HepG2 (cell line): ENCODE measurements around the gene MTFR1L. TPM values are rescaled to one million over a fixed set of nuclear protein-coding genes. Genes with fewer than 3 reads are reported as not detected.

ENCODE experiments used
- MLLT10 ChIP-seq: sonication (generic); formaldehyde crosslinking; IDR thresholded peaks from 2 replicates; pipeline ENCODE4 v1.4.0; 2020; ENCODE audit warnings: missing genetic modification reagents
- MTF2 ChIP-seq: sonication (generic); formaldehyde crosslinking; IDR thresholded peaks from 2 replicates; pipeline ENCODE4 v1.5.0; 2020; ENCODE audit warnings: missing genetic modification reagents, borderline replicate concordance
- NCOA5 ChIP-seq: sonication (generic); formaldehyde crosslinking; IDR thresholded peaks from 2 replicates; pipeline ENCODE4 v1.4.0; 2020; ENCODE audit warnings: missing genetic modification reagents
- REPIN1 ChIP-seq: sonication (generic); formaldehyde crosslinking; IDR thresholded peaks from 2 replicates; pipeline ENCODE4 v1.8.0; 2022; ENCODE audit warnings: missing genetic modification reagents, low read depth, mild to moderate bottlenecking, borderline replicate concordance
- ZBTB7A ChIP-seq: sonication (generic); formaldehyde crosslinking; IDR thresholded peaks from 2 replicates; pipeline ENCODE4 v1.8.0; 2022; ENCODE audit warnings: mild to moderate bottlenecking, missing genetic modification reagents
- ZNF180 ChIP-seq: sonication (generic); formaldehyde crosslinking; IDR thresholded peaks from 2 replicates; pipeline ENCODE4 v1.4.0; 2020; ENCODE audit warnings: low read depth, missing genetic modification reagents, borderline replicate concordance
- ZNF296 ChIP-seq: sonication (generic); formaldehyde crosslinking; conservative IDR thresholded peaks from 2 replicates; pipeline ENCODE4 v1.5.0; 2020; ENCODE audit warnings: mild to moderate bottlenecking, missing genetic modification reagents
- ZNF772 ChIP-seq: sonication (generic); formaldehyde crosslinking; IDR thresholded peaks from 2 replicates; pipeline ENCODE4 v1.5.0; 2020; ENCODE audit warnings: mild to moderate bottlenecking, missing genetic modification reagents
- polyA plus RNA-seq, 8 experiments: library from polyadenylated mRNA; depleted of rRNA in 3 of 8; stranded (reverse) in 7 of 8; unstranded in 1 of 8; fragments of >200 nt; fragmentation: Illumina TruSeq in 4 of 8; extraction: Trizol in 4 of 8; gene quantifications; 2 replicates each; pipeline versions ENCODE4 v1.2.1 to v1.2.3, GENCODE V29; 2011 to 2016; ENCODE audit warnings: low read depth in 4 of 8, missing spikeins in 1 of 8, mixed read lengths in 1 of 8; ENCODE audit not compliant: insufficient read depth in 1 of 8
- total RNA-seq, 5 experiments: library from RNA; depleted of rRNA; stranded (reverse); fragments of >200 nt; fragmentation: Illumina TruSeq; extraction: Trizol; gene quantifications; 2 replicates each; pipeline ENCODE4 v1.2.3, GENCODE V29; 2016; ENCODE audit warnings: low read depth in 1 of 5
- TF ChIP-seq, protein P1 (sequence below): sonication (generic); formaldehyde crosslinking; IDR thresholded peaks from 2 replicates; pipeline ENCODE4 v1.4.0; 2020; ENCODE audit warnings: missing genetic modification reagents
- TF ChIP-seq, protein P2 (sequence below): IDR thresholded peaks from 2 replicates; pipeline ENCODE4 v1.6.1; 2012; ENCODE audit warnings: inconsistent platforms
- TF ChIP-seq, protein P3 (sequence below): sonication (generic); formaldehyde crosslinking; IDR thresholded peaks from 2 replicates; pipeline ENCODE4 v1.4.0; 2020; ENCODE audit warnings: missing genetic modification reagents
- TF ChIP-seq, protein P4 (sequence below): sonication (generic); formaldehyde crosslinking; IDR thresholded peaks from 2 replicates; pipeline ENCODE4 v1.4.0; 2020; ENCODE audit warnings: missing genetic modification reagents
- TF ChIP-seq, protein P5 (sequence below), 2 experiments: fragments of 450-650 bp in 1 of 2; sonication (generic) in 1 of 2; formaldehyde crosslinking; IDR thresholded peaks; 2 replicates each; pipeline versions ENCODE4 v1.5.0 to v1.8.0; 2020 to 2022; ENCODE audit warnings: mild to moderate bottlenecking in 1 of 2, missing genetic modification reagents in 1 of 2
- TF ChIP-seq, protein P6 (sequence below): IDR thresholded peaks from 2 replicates; pipeline ENCODE4 v1.6.1; 2012; ENCODE audit warnings: low read length, improper control_type of control experiment
- TF ChIP-seq, protein P7 (sequence below): sonication (generic); formaldehyde crosslinking; IDR thresholded peaks from 2 replicates; pipeline ENCODE4 v1.9.0; 2021; ENCODE audit warnings: missing genetic modification reagents, mild to moderate bottlenecking, borderline replicate concordance

The MTFR1L gene
- total and polyA plus RNA-seq, 2 of the 13 experiments (the other 11 are each of a cell fraction or from before 2014, with no cell fraction given), result 38.0 to 55.7 TPM

DNA sequence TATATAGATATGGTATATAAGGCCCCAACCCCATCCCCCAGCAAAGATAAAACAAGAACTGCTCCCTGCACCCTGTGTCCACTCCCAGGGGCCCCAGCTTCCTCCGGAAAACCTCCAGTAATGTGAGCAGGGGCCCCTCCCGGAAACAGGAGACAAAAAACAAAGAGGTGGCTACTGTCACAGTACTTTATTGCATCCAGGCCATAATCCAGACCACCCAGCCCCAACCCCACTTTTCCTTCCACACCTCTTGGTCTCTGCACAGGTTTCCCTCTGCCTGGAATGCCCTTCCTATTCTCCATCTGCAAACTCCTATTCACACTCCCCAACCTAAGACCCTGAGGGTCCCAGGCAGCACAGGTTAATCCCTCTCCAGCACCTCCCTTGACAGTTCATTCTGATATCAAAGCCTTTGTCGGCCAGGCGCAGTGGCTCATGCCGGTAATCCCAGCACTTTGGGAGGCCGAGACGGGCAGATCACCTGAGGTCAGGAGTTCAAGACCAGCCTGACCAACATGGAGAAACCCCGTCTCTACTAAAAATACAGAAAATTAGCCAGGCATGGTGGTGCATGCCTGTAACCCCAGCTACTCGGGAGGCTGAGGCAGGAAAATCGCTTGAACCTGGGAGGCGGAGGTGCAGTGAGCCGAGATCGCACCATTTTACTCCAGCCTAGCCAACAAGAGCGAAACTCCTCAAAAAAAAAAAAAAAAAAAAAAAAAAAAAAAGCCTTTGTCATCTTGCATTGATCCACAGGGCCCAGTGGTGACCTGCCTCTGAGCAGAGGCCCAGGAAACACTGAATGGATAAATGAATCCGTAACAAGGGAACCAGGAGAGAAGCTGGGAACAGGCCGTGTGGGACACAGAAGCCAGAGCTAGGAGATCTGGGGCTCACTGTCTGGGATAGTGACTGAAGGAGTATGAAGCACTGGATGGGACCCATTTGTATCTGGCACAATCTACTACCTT lies 41.8 kb downstream of the MTFR1L start (continued):
- TF ChIP-seq, protein P1, sequence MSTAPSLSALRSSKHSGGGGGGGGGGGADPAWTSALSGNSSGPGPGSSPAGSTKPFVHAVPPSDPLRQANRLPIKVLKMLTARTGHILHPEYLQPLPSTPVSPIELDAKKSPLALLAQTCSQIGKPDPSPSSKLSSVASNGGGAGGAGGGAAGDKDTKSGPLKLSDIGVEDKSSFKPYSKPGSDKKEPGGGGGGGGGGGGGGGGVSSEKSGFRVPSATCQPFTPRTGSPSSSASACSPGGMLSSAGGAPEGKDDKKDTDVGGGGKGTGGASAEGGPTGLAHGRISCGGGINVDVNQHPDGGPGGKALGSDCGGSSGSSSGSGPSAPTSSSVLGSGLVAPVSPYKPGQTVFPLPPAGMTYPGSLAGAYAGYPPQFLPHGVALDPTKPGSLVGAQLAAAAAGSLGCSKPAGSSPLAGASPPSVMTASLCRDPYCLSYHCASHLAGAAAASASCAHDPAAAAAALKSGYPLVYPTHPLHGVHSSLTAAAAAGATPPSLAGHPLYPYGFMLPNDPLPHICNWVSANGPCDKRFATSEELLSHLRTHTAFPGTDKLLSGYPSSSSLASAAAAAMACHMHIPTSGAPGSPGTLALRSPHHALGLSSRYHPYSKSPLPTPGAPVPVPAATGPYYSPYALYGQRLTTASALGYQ (CRISPR knock-in tag), result no peak
- no peak for TF ChIP-seq ZNF772 (CRISPR knock-in tag)
- TF ChIP-seq, protein P2, sequence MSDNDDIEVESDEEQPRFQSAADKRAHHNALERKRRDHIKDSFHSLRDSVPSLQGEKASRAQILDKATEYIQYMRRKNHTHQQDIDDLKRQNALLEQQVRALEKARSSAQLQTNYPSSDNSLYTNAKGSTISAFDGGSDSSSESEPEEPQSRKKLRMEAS, result no peak
- TF ChIP-seq, protein P3, sequence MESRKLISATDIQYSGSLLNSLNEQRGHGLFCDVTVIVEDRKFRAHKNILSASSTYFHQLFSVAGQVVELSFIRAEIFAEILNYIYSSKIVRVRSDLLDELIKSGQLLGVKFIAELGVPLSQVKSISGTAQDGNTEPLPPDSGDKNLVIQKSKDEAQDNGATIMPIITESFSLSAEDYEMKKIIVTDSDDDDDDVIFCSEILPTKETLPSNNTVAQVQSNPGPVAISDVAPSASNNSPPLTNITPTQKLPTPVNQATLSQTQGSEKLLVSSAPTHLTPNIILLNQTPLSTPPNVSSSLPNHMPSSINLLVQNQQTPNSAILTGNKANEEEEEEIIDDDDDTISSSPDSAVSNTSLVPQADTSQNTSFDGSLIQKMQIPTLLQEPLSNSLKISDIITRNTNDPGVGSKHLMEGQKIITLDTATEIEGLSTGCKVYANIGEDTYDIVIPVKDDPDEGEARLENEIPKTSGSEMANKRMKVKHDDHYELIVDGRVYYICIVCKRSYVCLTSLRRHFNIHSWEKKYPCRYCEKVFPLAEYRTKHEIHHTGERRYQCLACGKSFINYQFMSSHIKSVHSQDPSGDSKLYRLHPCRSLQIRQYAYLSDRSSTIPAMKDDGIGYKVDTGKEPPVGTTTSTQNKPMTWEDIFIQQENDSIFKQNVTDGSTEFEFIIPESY, result no peak
- no peak for TF ChIP-seq NCOA5 (CRISPR knock-in tag)
- no peak for TF ChIP-seq MTF2 (CRISPR knock-in tag)
- TF ChIP-seq REPIN1 (CRISPR knock-in tag), result 0 out of 2 replicates have a peak, but pooled peaks have one; percentile 30
- TF ChIP-seq, protein P4, sequence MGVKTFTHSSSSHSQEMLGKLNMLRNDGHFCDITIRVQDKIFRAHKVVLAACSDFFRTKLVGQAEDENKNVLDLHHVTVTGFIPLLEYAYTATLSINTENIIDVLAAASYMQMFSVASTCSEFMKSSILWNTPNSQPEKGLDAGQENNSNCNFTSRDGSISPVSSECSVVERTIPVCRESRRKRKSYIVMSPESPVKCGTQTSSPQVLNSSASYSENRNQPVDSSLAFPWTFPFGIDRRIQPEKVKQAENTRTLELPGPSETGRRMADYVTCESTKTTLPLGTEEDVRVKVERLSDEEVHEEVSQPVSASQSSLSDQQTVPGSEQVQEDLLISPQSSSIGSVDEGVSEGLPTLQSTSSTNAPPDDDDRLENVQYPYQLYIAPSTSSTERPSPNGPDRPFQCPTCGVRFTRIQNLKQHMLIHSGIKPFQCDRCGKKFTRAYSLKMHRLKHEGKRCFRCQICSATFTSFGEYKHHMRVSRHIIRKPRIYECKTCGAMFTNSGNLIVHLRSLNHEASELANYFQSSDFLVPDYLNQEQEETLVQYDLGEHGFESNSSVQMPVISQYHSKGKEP, result no peak
- TF ChIP-seq, protein P5, sequence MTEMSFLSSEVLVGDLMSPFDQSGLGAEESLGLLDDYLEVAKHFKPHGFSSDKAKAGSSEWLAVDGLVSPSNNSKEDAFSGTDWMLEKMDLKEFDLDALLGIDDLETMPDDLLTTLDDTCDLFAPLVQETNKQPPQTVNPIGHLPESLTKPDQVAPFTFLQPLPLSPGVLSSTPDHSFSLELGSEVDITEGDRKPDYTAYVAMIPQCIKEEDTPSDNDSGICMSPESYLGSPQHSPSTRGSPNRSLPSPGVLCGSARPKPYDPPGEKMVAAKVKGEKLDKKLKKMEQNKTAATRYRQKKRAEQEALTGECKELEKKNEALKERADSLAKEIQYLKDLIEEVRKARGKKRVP (CRISPR knock-in tag; IDR thresholded peaks at IDR 0.05), result 0 out of 4 replicates have a peak, but pooled peaks of 1 of the 2 experiments have one; percentile 16
- TF ChIP-seq, protein P6, sequence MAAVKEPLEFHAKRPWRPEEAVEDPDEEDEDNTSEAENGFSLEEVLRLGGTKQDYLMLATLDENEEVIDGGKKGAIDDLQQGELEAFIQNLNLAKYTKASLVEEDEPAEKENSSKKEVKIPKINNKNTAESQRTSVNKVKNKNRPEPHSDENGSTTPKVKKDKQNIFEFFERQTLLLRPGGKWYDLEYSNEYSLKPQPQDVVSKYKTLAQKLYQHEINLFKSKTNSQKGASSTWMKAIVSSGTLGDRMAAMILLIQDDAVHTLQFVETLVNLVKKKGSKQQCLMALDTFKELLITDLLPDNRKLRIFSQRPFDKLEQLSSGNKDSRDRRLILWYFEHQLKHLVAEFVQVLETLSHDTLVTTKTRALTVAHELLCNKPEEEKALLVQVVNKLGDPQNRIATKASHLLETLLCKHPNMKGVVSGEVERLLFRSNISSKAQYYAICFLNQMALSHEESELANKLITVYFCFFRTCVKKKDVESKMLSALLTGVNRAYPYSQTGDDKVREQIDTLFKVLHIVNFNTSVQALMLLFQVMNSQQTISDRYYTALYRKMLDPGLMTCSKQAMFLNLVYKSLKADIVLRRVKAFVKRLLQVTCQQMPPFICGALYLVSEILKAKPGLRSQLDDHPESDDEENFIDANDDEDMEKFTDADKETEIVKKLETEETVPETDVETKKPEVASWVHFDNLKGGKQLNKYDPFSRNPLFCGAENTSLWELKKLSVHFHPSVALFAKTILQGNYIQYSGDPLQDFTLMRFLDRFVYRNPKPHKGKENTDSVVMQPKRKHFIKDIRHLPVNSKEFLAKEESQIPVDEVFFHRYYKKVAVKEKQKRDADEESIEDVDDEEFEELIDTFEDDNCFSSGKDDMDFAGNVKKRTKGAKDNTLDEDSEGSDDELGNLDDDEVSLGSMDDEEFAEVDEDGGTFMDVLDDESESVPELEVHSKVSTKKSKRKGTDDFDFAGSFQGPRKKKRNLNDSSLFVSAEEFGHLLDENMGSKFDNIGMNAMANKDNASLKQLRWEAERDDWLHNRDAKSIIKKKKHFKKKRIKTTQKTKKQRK, result no peak
- no peak for TF ChIP-seq MLLT10 (CRISPR knock-in tag)
- no peak for TF ChIP-seq ZNF296 (CRISPR knock-in tag)
- TF ChIP-seq ZBTB7A, result peak; percentile 42; the same call in 1 of the 2 replicates
- TF ChIP-seq ZNF180 (CRISPR knock-in tag), result no peak
- TF ChIP-seq, protein P7, sequence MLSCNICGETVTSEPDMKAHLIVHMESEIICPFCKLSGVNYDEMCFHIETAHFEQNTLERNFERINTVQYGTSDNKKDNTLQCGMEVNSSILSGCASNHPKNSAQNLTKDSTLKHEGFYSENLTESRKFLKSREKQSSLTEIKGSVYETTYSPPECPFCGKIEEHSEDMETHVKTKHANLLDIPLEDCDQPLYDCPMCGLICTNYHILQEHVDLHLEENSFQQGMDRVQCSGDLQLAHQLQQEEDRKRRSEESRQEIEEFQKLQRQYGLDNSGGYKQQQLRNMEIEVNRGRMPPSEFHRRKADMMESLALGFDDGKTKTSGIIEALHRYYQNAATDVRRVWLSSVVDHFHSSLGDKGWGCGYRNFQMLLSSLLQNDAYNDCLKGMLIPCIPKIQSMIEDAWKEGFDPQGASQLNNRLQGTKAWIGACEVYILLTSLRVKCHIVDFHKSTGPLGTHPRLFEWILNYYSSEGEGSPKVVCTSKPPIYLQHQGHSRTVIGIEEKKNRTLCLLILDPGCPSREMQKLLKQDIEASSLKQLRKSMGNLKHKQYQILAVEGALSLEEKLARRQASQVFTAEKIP (CRISPR knock-in tag), result no peak
